K562 (cell line): ENCODE results near the gene ZNHIT1. TPM values are rescaled to one million over a fixed set of nuclear protein-coding genes. Genes with fewer than 3 reads are reported as not detected.

ENCODE experiments used
- E4F1 ChIP-seq: fragments of 250-450 bp; sonication (Bioruptor Pico); IDR thresholded peaks from 2 replicates; pipeline ENCODE4 v1.5.0; 2021; ENCODE audit warnings: mild to moderate bottlenecking, borderline replicate concordance
- NEUROD1 ChIP-seq: fragments of 150-350 bp; IDR thresholded peaks from 2 replicates; pipeline ENCODE4 v1.6.1; 2014; ENCODE audit warnings: borderline replicate concordance, low read length, low read depth; ENCODE audit not compliant: partially characterized antibody
- NR2C1 ChIP-seq, 2 experiments: fragments of 450-650 bp; IDR thresholded peaks; 2 replicates each; pipeline ENCODE4 v1.6.1; 2017; ENCODE audit warnings: mild to moderate bottlenecking in 2 of 2, antibody characterized with exemption in 1 of 2, inconsistent platforms in 1 of 2, missing compliant biosample characterization in 1 of 2, missing genetic modification characterization in 1 of 2
- ZBTB40 ChIP-seq, 2 experiments: fragments of 450-650 bp in 1 of 2; sonication (generic) in 1 of 2; formaldehyde crosslinking in 1 of 2; IDR thresholded peaks; 2 replicates each; pipeline versions ENCODE4 v1.7.1 to v1.9.0; 2016 to 2022; ENCODE audit warnings: inconsistent platforms in 1 of 2, mild to moderate bottlenecking in 1 of 2, missing genetic modification reagents in 1 of 2
- ZNF133 ChIP-seq: fragments of 250-450 bp; sonication (Bioruptor Pico); IDR thresholded peaks from 2 replicates; pipeline ENCODE4 v1.4.0; 2020; ENCODE audit warnings: mild to moderate bottlenecking
- ZNF197 ChIP-seq: fragments of 200-800 bp; sonication (Bioruptor generic); IDR thresholded peaks from 2 replicates; pipeline ENCODE4 v1.6.1; 2016; ENCODE audit warnings: low read depth, missing genetic modification characterization, missing compliant biosample characterization
- ZNF695 ChIP-seq: fragments of 450-650 bp; formaldehyde crosslinking; IDR thresholded peaks from 2 replicates; pipeline ENCODE4 v1.4.0; 2020; ENCODE audit warnings: mild to moderate bottlenecking, moderate library complexity
- polyA plus RNA-seq, 8 experiments: library from polyadenylated mRNA; depleted of rRNA in 4 of 8; stranded (reverse) in 5 of 8; unstranded in 3 of 8; fragments of >200 nt; fragmentation: Nextera tagmentation in 2 of 8; fragmentation: Illumina TruSeq in 1 of 8; extraction: Ambion mirVana in 2 of 8; extraction: Trizol in 1 of 8; gene quantifications; 2 replicates each; pipeline versions ENCODE4 v1.2.1 to v1.2.3, GENCODE V29; 2011 to 2014; ENCODE audit warnings: inconsistent platforms in 1 of 8, missing spikeins in 1 of 8
- total RNA-seq, 7 experiments: library from RNA; depleted of rRNA in 6 of 7; stranded (reverse); fragments of >200 nt in 6 of 7; fragmentation: Illumina TruSeq in 2 of 7; extraction: Trizol in 2 of 7; gene quantifications; 2 replicates each; pipeline versions ENCODE4 v1.2.1 to v1.2.3, GENCODE V29; 2011 to 2021; ENCODE audit warnings: low replicate concordance in 1 of 7

Gene ZNHIT1
- total and polyA plus RNA-seq, 9 of the 15 experiments (the other 6 are each of a cell fraction or from before 2014, with no cell fraction given), result 6.4 to 162 (median 70.1) TPM

- TF ChIP-seq ZBTB40 (IDR thresholded peaks at IDR 0.05) (peak; percentile 97), ZBTB40 (CRISPR knock-in tag; IDR thresholded peaks at IDR 0.05) (no peak), ZNF695 (no peak), ZNF133 (CRISPR knock-in tag) (no peak), E4F1 (no peak), ZNF197 (CRISPR knock-in tag) (peak; percentile 61), NR2C1 (IDR thresholded peaks at IDR 0.05) (peak; percentile 79), NR2C1 (tag; IDR thresholded peaks at IDR 0.05) (peak; percentile 81; the same call in 1 of the 2 replicates), NEUROD1 (peak; percentile 8)
These were observed at the start of gene ZNHIT1, which contains the start of gene PLOD3 (continued) for GRCh38 chr7:101217388-101218235.
